H1 (cell line): ENCODE measurements around the gene DES. TPM values are rescaled to one million over a fixed set of nuclear protein-coding genes. Genes with fewer than 3 reads are reported as not detected.

ENCODE experiments used
- CTCF ChIA-PET: fragments of 300-600 bp; sonication (Branson Sonifier 250); formaldehyde crosslinking; loops from one replicate; lab custom pipeline; 2021; ENCODE audit not compliant: partially characterized antibody; lab: Charles Lee
- POLR2A ChIA-PET: fragments of 300-600 bp; sonication (Branson Sonifier 250); formaldehyde crosslinking; loops from one replicate; lab custom pipeline; 2021; ENCODE audit warnings: inconsistent platforms; ENCODE audit not compliant: partially characterized antibody; lab: Charles Lee
- DNase-seq, 2 experiments: peaks; one replicate each; pipeline versions ENCODE4 v3.0.0 to v3.0.0-alpha.2; 2010 to 2022; ENCODE audit warnings: low spot score in 2 of 2, low read depth in 1 of 2, mixed read lengths in 1 of 2
- FAIRE-seq: peaks from 2 replicates; lab custom pipeline; 2011; peaks lifted over from hg19 to GRCh38; lab: Jason Lieb, UNC
- H2AFZ ChIP-seq: 2 replicates; pipeline ENCODE4 v1.8.1; 2012; ENCODE audit warnings: low read length, inconsistent platforms
- H2AK5ac ChIP-seq: 2 replicates; pipeline ENCODE4 v1.6.1; 2013; ENCODE audit warnings: low read depth, low read length
- H2BK120ac ChIP-seq: replicated peaks from 2 replicates; pipeline ENCODE3; 2013; ENCODE audit warnings: low read depth, low read length, inconsistent platforms
- H2BK12ac ChIP-seq: 2 replicates; pipeline ENCODE4 v1.6.1; 2013; ENCODE audit warnings: low read depth, low read length
- H2BK15ac ChIP-seq: 2 replicates; pipeline ENCODE4 v1.6.1; 2013; ENCODE audit warnings: low read length
- H2BK20ac ChIP-seq: 2 replicates; pipeline ENCODE4 v1.6.1; 2013; ENCODE audit warnings: low read length
- H2BK5ac ChIP-seq: 2 replicates; pipeline ENCODE4 v1.6.1; 2013; ENCODE audit warnings: low read depth, low read length
- H3K14ac ChIP-seq: 2 replicates; pipeline ENCODE4 v1.6.1; 2013; ENCODE audit warnings: inconsistent platforms; ENCODE audit not compliant: insufficient read length
- H3K18ac ChIP-seq: 2 replicates; pipeline ENCODE4 v1.6.1; 2013; ENCODE audit warnings: low read length; ENCODE audit errors: extremely low read depth
- H3K23ac ChIP-seq: 2 replicates; pipeline ENCODE4 v1.6.1; 2013; ENCODE audit warnings: inconsistent platforms; ENCODE audit not compliant: insufficient read length
- H3K23me2 ChIP-seq: 2 replicates; pipeline ENCODE4 v1.6.1; 2013; ENCODE audit warnings: low read depth, low read length
- H3K27ac ChIP-seq: 2 replicates; pipeline ENCODE4 v1.6.1; 2011; ENCODE audit warnings: low read depth, low read length, inconsistent platforms
- H3K27me3 ChIP-seq, 4 experiments: replicated peaks in 1 of 4; 1 replicate in 1 of 4; 2 replicates in 3 of 4; pipeline versions ENCODE4 v1.6.1 to v1.8.1; 2011 to 2013; ENCODE audit warnings: low read length in 3 of 4, mild to moderate bottlenecking in 3 of 4, inconsistent platforms in 2 of 4, mixed read lengths in 2 of 4, moderate library complexity in 1 of 4; ENCODE audit not compliant: control insufficient read depth in 3 of 4, insufficient read depth in 3 of 4; ENCODE audit errors: extremely low read depth in 1 of 4
- H3K36me3 ChIP-seq, 4 experiments: 2 replicates each; pipeline versions ENCODE4 v1.6.1 to v1.8.1; 2011 to 2013; ENCODE audit warnings: mild to moderate bottlenecking in 4 of 4, low read length in 3 of 4, moderate library complexity in 2 of 4, control low read depth in 1 of 4, inconsistent platforms in 1 of 4; ENCODE audit not compliant: insufficient read depth in 4 of 4, control insufficient read depth in 2 of 4
- H3K4ac ChIP-seq: replicated peaks from 2 replicates; pipeline ENCODE3; 2013; ENCODE audit warnings: low read length, low read depth, mixed read lengths, inconsistent platforms; ENCODE audit not compliant: insufficient read length
- H3K4me1 ChIP-seq, 4 experiments: replicated peaks in 1 of 4; 1 replicate in 1 of 4; 2 replicates in 3 of 4; pipeline versions ENCODE4 v1.6.1 to v1.8.1; 2011 to 2013; ENCODE audit warnings: low read length in 3 of 4, inconsistent platforms in 2 of 4, mixed read lengths in 1 of 4; ENCODE audit not compliant: insufficient read depth in 4 of 4, control insufficient read depth in 3 of 4
- H3K4me2 ChIP-seq, 2 experiments: 2 replicates each; pipeline versions ENCODE4 v1.6.1 to v1.8.1; 2011 to 2013; ENCODE audit warnings: low read depth in 2 of 2, low read length in 2 of 2, control low read depth in 1 of 2, inconsistent platforms in 1 of 2, mild to moderate bottlenecking in 1 of 2; ENCODE audit not compliant: insufficient read depth in 1 of 2
- H3K4me3 ChIP-seq, 4 experiments: fragments of 200-600, 300-600 bp in 1 of 4; sonication (generic), shearing (Covaris generic), sonication (Bioruptor Twin) in 1 of 4; 2 replicates each; pipeline versions ENCODE4 v1.5.1 to v1.8.1; 2011 to 2016; ENCODE audit warnings: low read length in 4 of 4, low read depth in 3 of 4, control low read depth in 2 of 4, inconsistent platforms in 2 of 4, mild to moderate bottlenecking in 2 of 4, mixed read lengths in 1 of 4, moderate library complexity in 1 of 4; ENCODE audit not compliant: insufficient read depth in 2 of 4; ENCODE audit errors: extremely low read depth in 1 of 4
- H3K56ac ChIP-seq: replicated peaks from 2 replicates; pipeline ENCODE3; 2013; ENCODE audit warnings: low read depth, mild to moderate bottlenecking, mixed read lengths, low read length, inconsistent platforms; ENCODE audit not compliant: insufficient read length
- H3K79me1 ChIP-seq: 2 replicates; pipeline ENCODE4 v1.6.1; 2013; ENCODE audit warnings: low read depth, low read length, control low read depth
- H3K79me2 ChIP-seq, 2 experiments: 2 replicates each; pipeline versions ENCODE4 v1.6.1 to v1.8.1; 2012 to 2013; ENCODE audit warnings: low read length in 2 of 2, mild to moderate bottlenecking in 2 of 2, inconsistent platforms in 1 of 2; ENCODE audit not compliant: insufficient read depth in 2 of 2, control insufficient read depth in 1 of 2
- H3K9ac ChIP-seq, 4 experiments: replicated peaks in 1 of 4; 1 replicate in 1 of 4; 2 replicates in 3 of 4; pipeline versions ENCODE4 v1.6.1 to v1.8.1; 2011 to 2013; ENCODE audit warnings: low read depth in 3 of 4, low read length in 3 of 4, control low read depth in 2 of 4, mild to moderate bottlenecking in 2 of 4, moderate library complexity in 2 of 4, inconsistent platforms in 1 of 4; ENCODE audit errors: extremely low read depth in 1 of 4
- H3K9me3 ChIP-seq, 2 experiments: 2 replicates each; pipeline versions ENCODE4 v1.6.1 to v1.8.1; 2012 to 2013; ENCODE audit warnings: mild to moderate bottlenecking in 2 of 2, moderate library complexity in 2 of 2, control low read depth in 1 of 2, inconsistent platforms in 1 of 2, low read depth in 1 of 2, low read length in 1 of 2, mixed read lengths in 1 of 2; ENCODE audit not compliant: insufficient read depth in 2 of 2
- H4K20me1 ChIP-seq, 2 experiments: replicated peaks in 1 of 2; 2 replicates each; pipeline versions ENCODE3 to v1.8.1; 2011 to 2013; ENCODE audit warnings: inconsistent platforms in 2 of 2, low read length in 2 of 2, mild to moderate bottlenecking in 1 of 2; ENCODE audit not compliant: insufficient read depth in 2 of 2, control insufficient read depth in 1 of 2
- H4K5ac ChIP-seq: 2 replicates; pipeline ENCODE4 v1.6.1; 2013; ENCODE audit warnings: low read length, low read depth, mixed read lengths, inconsistent platforms; ENCODE audit not compliant: insufficient read length
- H4K8ac ChIP-seq: 2 replicates; pipeline ENCODE4 v1.8.0; 2013; ENCODE audit warnings: mild to moderate bottlenecking, moderate library complexity, low read length, inconsistent platforms; ENCODE audit not compliant: insufficient read depth; ENCODE audit errors: extremely low read depth
- H4K91ac ChIP-seq: replicated peaks from 2 replicates; pipeline ENCODE3; 2013; ENCODE audit warnings: low read length, mixed read lengths, inconsistent platforms; ENCODE audit not compliant: insufficient read length
- KDM5A ChIP-seq: fragments of 200-600 bp; IDR thresholded peaks from 2 replicates; pipeline ENCODE4 v1.7.1; 2012; ENCODE audit warnings: mild to moderate bottlenecking, low read length, inconsistent platforms, mixed read lengths
- SUZ12 ChIP-seq: fragments of 200-600 bp; sonication (generic); IDR thresholded peaks from 2 replicates; pipeline ENCODE4 v1.6.1; 2012; ENCODE audit warnings: mild to moderate bottlenecking, inconsistent platforms, low read length, moderate library complexity, mixed read lengths
- WGBS, 2 experiments: shearing (Covaris generic) in 1 of 2; methylation state at CpG; one replicate each; pipeline versions ENCODE4 v1.1.6 to v1.1.7; 2013 to 2015; ENCODE audit warnings: low lambda C conversion rate in 2 of 2, mixed read lengths in 2 of 2, inconsistent platforms in 1 of 2, low coverage in 1 of 2, missing lambda C conversion rate in 1 of 2; ENCODE audit not compliant: insufficient replicate concordance in 2 of 2, insufficient coverage in 1 of 2, insufficient read length in 1 of 2; ENCODE audit errors: extremely low coverage in 1 of 2, missing lambda C conversion rate in 1 of 2; 5-methylcytosine and 5-hydroxymethylcytosine counted together
- polyA plus RNA-seq, 7 experiments: library from polyadenylated mRNA; depleted of rRNA in 3 of 7; stranded (reverse) in 5 of 7; unstranded in 2 of 7; fragments of >200 nt in 5 of 7; fragments of 200-250 nt in 2 of 7; gene quantifications; 1 replicate in 5 of 7; 2 replicates in 1 of 7; 4 replicates in 1 of 7; pipeline versions ENCODE4 v1.2.1 to v1.2.3, GENCODE V29; 2011 to 2013; ENCODE audit warnings: missing spikeins in 2 of 7, mixed read lengths in 2 of 7
- total RNA-seq: library from RNA; stranded (reverse); fragmentation: NEBNext Ultra II Directional; extraction: Animal tissue kit (Norgen Biotek cat#: 25700); gene quantifications from 2 replicates; pipeline ENCODE4 v1.2.1, GENCODE V29; 2021

The DES gene
- total and polyA plus RNA-seq, 2 of the 8 experiments (the other 6 are each of a cell fraction or from before 2014, with no cell fraction given): 1.8 to 4.3 TPM

DNA sequence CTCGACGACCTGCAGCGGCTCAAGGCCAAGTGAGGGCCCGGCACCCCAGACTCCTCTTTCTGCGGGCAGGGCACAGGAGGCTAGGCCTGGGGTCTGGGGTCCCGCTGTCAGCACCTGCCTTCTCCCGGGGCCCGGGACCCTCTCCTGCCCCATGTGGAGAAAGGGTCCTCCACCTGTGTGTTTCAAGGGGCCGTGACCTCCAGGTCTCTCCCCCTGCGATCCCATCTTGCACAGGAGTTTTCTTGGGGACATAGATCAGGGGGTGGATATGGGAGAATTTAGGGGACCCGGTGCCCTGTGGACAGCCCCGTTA lies 791 bp downstream of the DES start:
- peaks cover 8 to 26% (median 15%) of the 10 kb centered on the region in 4 experiments for H3K4me1 ChIP-seq
- peak; percentile 45; the same call in 1 of the 2 replicates for TF ChIP-seq SUZ12
- no peak for TF ChIP-seq KDM5A
- TF ChIP-seq, all 59 proteins: peak for 1
- Histone ChIP-seq H2AK5ac (no peak overlapping the region), H3K18ac (no peak overlapping the region; the same call in 1 of the 2 replicates), H3K79me2 (no peaks in the 10 kb centered on the region), H3K36me3 (no peaks in the 10 kb centered on the region), H3K4ac (no peak overlapping the region), H4K91ac (no peak overlapping the region), H3K9ac (no peak overlapping the region), H3K27ac (no peak overlapping the region), H2BK15ac (no peak overlapping the region), H3K79me1 (no peaks in the 10 kb centered on the region), H3K4me3 (peak overlapping the region in 1 of 4 experiments; percentile 51; a peak in 3 of 8 replicates), H2BK5ac (0 out of 2 replicates have a peak overlapping the region, but pooled peaks have one; percentile 60), H3K4me2 (peak overlapping the region; percentile 12 to 64; a peak in 3 of 4 replicates), H3K23me2 (peaks cover 2% of the 10 kb centered on the region), H4K8ac (peak overlapping the region; percentile 63; the same call in 1 of the 2 replicates), H3K56ac (no peak overlapping the region), H2BK12ac (no peak overlapping the region), H3K9me3 (no peaks in the 10 kb centered on the region), H4K20me1 (peaks cover 0 to 2% of the 10 kb centered on the region in 2 experiments), H2BK20ac (peak overlapping the region; percentile 80; the same call in 1 of the 2 replicates), H4K5ac (no peak overlapping the region), H2BK120ac (no peak overlapping the region), H3K23ac (no peak overlapping the region), H3K27me3 (peaks cover 15 to 36% (median 29%) of the 10 kb centered on the region in 4 experiments), H2AFZ (no peak overlapping the region), H3K14ac (no peak overlapping the region)
- POLR2A ChIA-PET: interaction anchor here (1.0 to 4.6 kb wide), 4 partner anchors 15 to 77 kb away, joined by 3 to 17 read pairs (median 6); no protein-coding TSS in a partner anchor
- CTCF ChIA-PET: interaction anchor here (1.3 to 88.6 kb wide), 6 partner anchors 9 to 70 kb away, joined by 6 to 7248 read pairs (median 16); partner anchors contain the start of genes ASIC4, CHPF, GMPPA and SPEG
- WGBS, 2 experiments: 52% methylated on average over 9 of the region's 12 CpGs; no CpG with 5 or more reads in 1 of the 2 experiments
- FAIRE-seq (no peak), DNase-seq (no peak)
